Endodermal cell (in vitro differentiated cells): ENCODE measurements around the gene AXIN1. TPM values are rescaled to one million over a fixed set of nuclear protein-coding genes. Genes with fewer than 3 reads are reported as not detected.
"Not testable (repeated sequence)": the region's sequence is repeated elsewhere in the genome, so short reads cannot be mapped to it uniquely, and the experiment has no call there.

ENCODE experiments used
- DNase-seq: peaks from one replicate; pipeline ENCODE4 v3.0.0-alpha.2; 2017
- H3K27ac ChIP-seq: 2 replicates; pipeline ENCODE4 v1.5.1; 2013; ENCODE audit warnings: mild to moderate bottlenecking, low read depth, low read length, moderate library complexity
- H3K27me3 ChIP-seq: 2 replicates; pipeline ENCODE4 v1.6.1; 2013; ENCODE audit warnings: mild to moderate bottlenecking, low read length, moderate library complexity; ENCODE audit not compliant: insufficient read depth, control insufficient read depth, poor library complexity, severe bottlenecking
- H3K36me3 ChIP-seq: 2 replicates; pipeline ENCODE4 v1.7.0; 2013; ENCODE audit warnings: mild to moderate bottlenecking, low read length, moderate library complexity; ENCODE audit not compliant: control insufficient read depth, insufficient read depth
- H3K4me1 ChIP-seq: one replicate; pipeline ENCODE4 v1.7.0; 2013; ENCODE audit warnings: low read length; ENCODE audit not compliant: control insufficient read depth, insufficient read depth
- H3K4me3 ChIP-seq: 2 replicates; pipeline ENCODE4 v1.5.1; 2013; ENCODE audit warnings: mild to moderate bottlenecking, low read length, moderate library complexity
- H3K9ac ChIP-seq: 2 replicates; pipeline ENCODE4 v1.6.1; 2013; ENCODE audit warnings: mild to moderate bottlenecking, low read length, moderate library complexity; ENCODE audit not compliant: poor library complexity, severe bottlenecking; ENCODE audit errors: extremely low read depth
- H3K9me3 ChIP-seq: 2 replicates; pipeline ENCODE4 v1.6.1; 2013; ENCODE audit warnings: mild to moderate bottlenecking, low read length, moderate library complexity; ENCODE audit not compliant: control insufficient read depth
- H3K27ac Mint-ChIP-seq: 2 replicates; pipeline ENCODE4 v1.8.0; 2020; ENCODE audit warnings: mixed read lengths
- H3K27me3 Mint-ChIP-seq: 2 replicates; pipeline ENCODE4 v1.8.0; 2021; ENCODE audit warnings: mild to moderate bottlenecking, mixed read lengths; ENCODE audit not compliant: insufficient read depth
- H3K36me3 Mint-ChIP-seq: 2 replicates; pipeline ENCODE4 v1.8.0; 2020; ENCODE audit warnings: low read depth, mixed read lengths
- H3K4me1 Mint-ChIP-seq: 2 replicates; pipeline ENCODE4 v1.8.0; 2020; ENCODE audit warnings: mixed read lengths
- H3K4me3 Mint-ChIP-seq: 2 replicates; pipeline ENCODE4 v1.8.0; 2020; ENCODE audit warnings: mild to moderate bottlenecking, moderate library complexity, mixed read lengths
- H3K9me3 Mint-ChIP-seq: 2 replicates; pipeline ENCODE4 v1.8.0; 2020; ENCODE audit warnings: mild to moderate bottlenecking, mixed read lengths
- WGBS, 2 experiments: methylation state at CpG; one replicate each; pipeline versions ENCODE4 v1.1.5 to v1.1.7; 2013; ENCODE audit warnings: missing lambda C conversion rate in 2 of 2, mixed read lengths in 1 of 2; ENCODE audit not compliant: insufficient coverage in 1 of 2, insufficient read length in 1 of 2; 5-methylcytosine and 5-hydroxymethylcytosine counted together
- total RNA-seq, 2 donors: library from RNA; stranded (reverse); fragmentation: NEBNext Ultra II Directional in 1 of 2; extraction: Animal tissue kit (Norgen Biotek cat#: 25700) in 1 of 2; gene quantifications; 2 replicates in 1 of 2; 3 replicates in 1 of 2; pipeline ENCODE4 v1.2.1, GENCODE V29; 2021
- TF ChIP-seq, protein P1 (sequence below): fragments of 200-600 bp; sonication (generic); conservative IDR thresholded peaks from 2 replicates; pipeline ENCODE4 v1.5.0; 2021; ENCODE audit warnings: antibody characterized with exemption, mild to moderate bottlenecking

AXIN1 gene
- total RNA-seq, 2 donors from 2014 or later, result 36.5 to 37.3 TPM

- no peak overlapping the region for H3K4me3 Mint-ChIP-seq
- H3K27me3 Mint-ChIP-seq, result peaks cover 14% of the 10 kb centered on the region
- no peak overlapping the region for H3K27ac ChIP-seq
- H3K4me1 Mint-ChIP-seq, result no peaks in the 10 kb centered on the region
- no peaks in the 10 kb centered on the region for H3K36me3 ChIP-seq
- no peak overlapping the region for H3K9ac ChIP-seq
- H3K36me3 Mint-ChIP-seq, result no peaks in the 10 kb centered on the region
- no peaks in the 10 kb centered on the region for H3K9me3 Mint-ChIP-seq
- no peaks in the 10 kb centered on the region for H3K4me1 ChIP-seq
- WGBS, 2 experiments, result 94 to 96% methylated on average over 26 to 34 of the region's 34 CpGs
- TF ChIP-seq, protein P1, sequence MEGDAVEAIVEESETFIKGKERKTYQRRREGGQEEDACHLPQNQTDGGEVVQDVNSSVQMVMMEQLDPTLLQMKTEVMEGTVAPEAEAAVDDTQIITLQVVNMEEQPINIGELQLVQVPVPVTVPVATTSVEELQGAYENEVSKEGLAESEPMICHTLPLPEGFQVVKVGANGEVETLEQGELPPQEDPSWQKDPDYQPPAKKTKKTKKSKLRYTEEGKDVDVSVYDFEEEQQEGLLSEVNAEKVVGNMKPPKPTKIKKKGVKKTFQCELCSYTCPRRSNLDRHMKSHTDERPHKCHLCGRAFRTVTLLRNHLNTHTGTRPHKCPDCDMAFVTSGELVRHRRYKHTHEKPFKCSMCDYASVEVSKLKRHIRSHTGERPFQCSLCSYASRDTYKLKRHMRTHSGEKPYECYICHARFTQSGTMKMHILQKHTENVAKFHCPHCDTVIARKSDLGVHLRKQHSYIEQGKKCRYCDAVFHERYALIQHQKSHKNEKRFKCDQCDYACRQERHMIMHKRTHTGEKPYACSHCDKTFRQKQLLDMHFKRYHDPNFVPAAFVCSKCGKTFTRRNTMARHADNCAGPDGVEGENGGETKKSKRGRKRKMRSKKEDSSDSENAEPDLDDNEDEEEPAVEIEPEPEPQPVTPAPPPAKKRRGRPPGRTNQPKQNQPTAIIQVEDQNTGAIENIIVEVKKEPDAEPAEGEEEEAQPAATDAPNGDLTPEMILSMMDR, result no peak
- H3K9me3 ChIP-seq, result no peaks in the 10 kb centered on the region
- no peak overlapping the region for H3K27ac Mint-ChIP-seq
- H3K27me3 ChIP-seq, result peaks cover 15% of the 10 kb centered on the region
- H3K4me3 ChIP-seq, result no peak overlapping the region
- DNase-seq, result no peak
Observed at GRCh38 chr16:270381-271255, 81.9 kb downstream of the AXIN1 start.

DNA sequence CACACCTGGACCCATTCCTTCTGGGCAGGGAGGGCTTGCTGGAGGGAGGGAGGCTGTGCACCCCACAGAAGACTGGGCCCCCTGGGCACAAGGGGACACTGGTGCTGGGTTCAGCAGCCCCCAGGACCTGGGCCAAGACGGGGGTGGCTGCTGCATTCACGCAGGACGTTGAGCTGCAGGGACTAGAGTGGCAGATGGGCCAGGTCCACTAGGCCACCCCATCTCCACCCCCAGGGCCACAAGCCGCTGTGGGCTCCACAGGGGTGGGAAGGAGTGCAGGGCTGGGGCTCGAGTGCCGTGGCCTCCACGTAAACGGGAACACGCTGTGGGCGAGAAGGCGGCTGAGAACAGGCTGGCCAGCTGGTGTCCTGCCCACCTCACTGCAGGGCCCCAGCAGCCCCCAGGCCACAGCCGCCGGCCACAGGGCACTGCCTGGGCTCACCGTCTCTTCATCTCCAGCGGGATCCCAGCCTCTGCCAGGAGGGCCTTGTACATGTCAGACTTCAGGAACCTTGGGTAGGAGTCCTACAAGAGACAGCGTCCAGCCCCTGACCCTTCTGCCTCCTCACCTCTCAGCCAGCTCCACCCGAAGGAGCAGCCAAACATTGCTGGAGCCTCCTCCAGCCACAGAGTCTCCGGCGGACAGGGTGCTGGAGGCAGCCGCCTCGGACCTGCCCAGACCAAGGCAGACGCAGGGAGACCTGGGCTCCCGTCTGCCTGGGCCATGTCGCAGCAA is 83.3 kb downstream of the AXIN1 start:
- H3K4me3 ChIP-seq, result no peak overlapping the region
- H3K4me1 Mint-ChIP-seq, result no peaks in the 10 kb centered on the region
- no peak overlapping the region for H3K4me3 Mint-ChIP-seq
- peaks cover 3% of the 10 kb centered on the region for H3K27me3 Mint-ChIP-seq
- H3K4me1 ChIP-seq, result no peaks in the 10 kb centered on the region
- DNase-seq, result no peak
- no peak overlapping the region for H3K27ac Mint-ChIP-seq
- WGBS, 2 experiments, result 88% methylated on average over 19 to 24 of the region's 24 CpGs
- H3K9me3 ChIP-seq, result no peaks in the 10 kb centered on the region
- no peak overlapping the region for H3K9ac ChIP-seq
- no peak overlapping the region for H3K27ac ChIP-seq
- H3K27me3 ChIP-seq, result peaks cover 3% of the 10 kb centered on the region
- TF ChIP-seq, protein P1, result no peak
- no peaks in the 10 kb centered on the region for H3K36me3 Mint-ChIP-seq
- no peaks in the 10 kb centered on the region for H3K36me3 ChIP-seq
- no peaks in the 10 kb centered on the region for H3K9me3 Mint-ChIP-seq

DNA sequence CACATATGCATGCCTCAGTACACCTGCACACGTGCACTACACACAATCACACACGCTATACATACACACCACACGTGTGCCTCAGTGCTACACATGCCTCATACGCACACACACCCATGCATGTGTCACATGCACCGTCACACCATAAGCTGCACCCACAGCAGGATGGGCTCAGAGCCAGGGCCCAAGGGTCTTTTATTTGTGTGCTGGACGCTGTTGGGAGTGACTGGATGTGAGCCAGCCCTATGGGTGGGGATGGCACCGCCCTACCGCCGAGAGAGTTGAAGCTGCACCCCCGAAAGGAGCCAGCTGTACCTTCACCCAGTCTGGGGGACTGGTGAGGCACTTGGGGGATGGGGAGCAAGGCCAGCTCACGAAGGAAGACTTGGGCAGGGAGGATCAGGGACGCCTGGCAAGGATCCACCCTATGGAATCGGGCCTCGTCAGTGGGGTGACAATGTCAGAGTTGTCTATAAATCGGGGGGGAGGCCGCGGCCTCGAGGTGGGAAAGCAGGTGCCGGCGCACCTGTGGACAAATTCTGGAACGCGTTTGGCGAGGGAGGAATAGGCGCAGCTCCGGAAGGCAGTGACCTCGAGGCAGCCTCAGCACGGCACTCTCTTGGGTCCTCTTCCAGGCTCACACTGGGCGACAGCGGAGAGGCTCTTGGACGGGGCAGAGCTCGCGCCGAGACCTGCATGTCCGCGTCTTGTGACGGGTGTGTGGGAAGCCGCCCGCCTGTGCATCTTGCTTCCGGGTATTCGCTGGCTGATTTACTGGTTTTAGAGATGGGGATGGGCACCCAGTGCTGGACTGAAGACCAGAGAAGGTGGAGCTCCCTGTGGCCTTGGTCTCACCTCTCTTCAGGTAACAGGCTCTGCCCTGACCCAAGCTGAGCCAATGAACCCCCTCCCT is 84.1 kb downstream of the AXIN1 start:
- Histone ChIP-seq H3K9me3 (no peaks in the 10 kb centered on the region), H3K4me3 (no peak overlapping the region), H3K27me3 (no peaks in the 10 kb centered on the region), H3K36me3 (no peaks in the 10 kb centered on the region), H3K9ac (no peak overlapping the region), H3K27ac (no peak overlapping the region), H3K4me1 (no peaks in the 10 kb centered on the region)
- TF ChIP-seq, protein P1, result no peak
- Mint-ChIP-seq H3K27ac (no peak overlapping the region), H3K27me3 (peaks cover 1% of the 10 kb centered on the region), H3K4me3 (no peak overlapping the region), H3K36me3 (peaks cover 3% of the 10 kb centered on the region), H3K4me1 (no peaks in the 10 kb centered on the region), H3K9me3 (no peaks in the 10 kb centered on the region)
- no peak for DNase-seq
- WGBS, 2 experiments, result 88 to 91% methylated on average over 37 to 40 of the region's 40 CpGs

- not testable (repeated sequence) for H3K4me1 Mint-ChIP-seq, H3K36me3 ChIP-seq, H3K4me3 ChIP-seq, H3K36me3 Mint-ChIP-seq, H3K9me3 ChIP-seq, H3K4me3 Mint-ChIP-seq, H3K4me1 ChIP-seq, H3K9me3 Mint-ChIP-seq, H3K27me3 Mint-ChIP-seq, DNase-seq, H3K9ac ChIP-seq, H3K27me3 ChIP-seq, H3K27ac Mint-ChIP-seq, H3K27ac ChIP-seq
- 89 to 98% methylated on average over 13 to 17 of the region's 17 CpGs for WGBS, 2 experiments
Observed at GRCh38 chr16:267562-267961, 85.0 kb downstream of the AXIN1 start.
